HepG2 (cell line): Measurements from ENCODE around the gene NELFB. TPM values are rescaled to one million over a fixed set of nuclear protein-coding genes. Genes with fewer than 3 reads are reported as not detected.

Experiments used
- EED ChIP-seq: sonication (generic); formaldehyde crosslinking; IDR thresholded peaks from 2 replicates; pipeline ENCODE4 v1.5.0; 2020; ENCODE audit warnings: mild to moderate bottlenecking, missing genetic modification reagents
- FOXP1 ChIP-seq, 2 experiments: fragments of 450-650 bp in 1 of 2; IDR thresholded peaks; 2 replicates each; pipeline ENCODE4 v1.6.1; 2017 to 2018; ENCODE audit warnings: antibody characterized with exemption in 1 of 2
- HMG20B ChIP-seq: conservative IDR thresholded peaks from 2 replicates; pipeline ENCODE4 v1.6.1; 2016; ENCODE audit warnings: missing genetic modification reagents, missing compliant biosample characterization
- NFYB ChIP-seq: sonication (generic); formaldehyde crosslinking; IDR thresholded peaks from 2 replicates; pipeline ENCODE4 v1.4.0; 2020; ENCODE audit warnings: missing genetic modification reagents
- POGZ ChIP-seq: sonication (generic); formaldehyde crosslinking; IDR thresholded peaks from 2 replicates; pipeline ENCODE4 v1.4.0; 2020; ENCODE audit warnings: mild to moderate bottlenecking, missing genetic modification reagents
- RBFOX2 ChIP-seq: fragments of 200-400 bp; formaldehyde crosslinking; IDR thresholded peaks from 2 replicates; pipeline ENCODE4 v1.6.1; 2017; ENCODE audit warnings: low read depth, mild to moderate bottlenecking, low read length
- RBM22 ChIP-seq: fragments of 200-400 bp; formaldehyde crosslinking; optimal IDR thresholded peaks from 2 replicates; pipeline ENCODE3; 2017; ENCODE audit warnings: mild to moderate bottlenecking, low read length, moderate library complexity
- REL ChIP-seq: sonication (generic); formaldehyde crosslinking; conservative IDR thresholded peaks from 2 replicates; pipeline ENCODE4 v1.8.0; 2022; ENCODE audit warnings: mild to moderate bottlenecking, missing genetic modification reagents, moderate library complexity
- RFXANK ChIP-seq: IDR thresholded peaks from 2 replicates; pipeline ENCODE4 v1.6.1; 2016
- SAP130 ChIP-seq: IDR thresholded peaks from 2 replicates; pipeline ENCODE4 v1.6.1; 2016; ENCODE audit warnings: low read depth
- SKI ChIP-seq: fragments of 450-650 bp; IDR thresholded peaks from one replicate; pipeline ENCODE4 v1.6.1; 2018; ENCODE audit warnings: mild to moderate bottlenecking; ENCODE audit not compliant: partially characterized antibody
- SP1 ChIP-seq, 2 experiments: fragments of 450-650 bp in 1 of 2; sonication (generic) in 1 of 2; formaldehyde crosslinking in 1 of 2; IDR thresholded peaks; 2 replicates each; pipeline versions ENCODE4 v1.4.0 to v1.6.1; 2016 to 2020; ENCODE audit warnings: missing genetic modification reagents in 1 of 2
- YEATS4 ChIP-seq: sonication (generic); formaldehyde crosslinking; IDR thresholded peaks from 2 replicates; pipeline ENCODE4 v1.4.0; 2020; ENCODE audit warnings: missing genetic modification reagents, borderline replicate concordance
- ZFP82 ChIP-seq: sonication (generic); formaldehyde crosslinking; IDR thresholded peaks from 2 replicates; pipeline ENCODE4 v1.5.1; 2020; ENCODE audit warnings: mild to moderate bottlenecking, missing genetic modification reagents, borderline replicate concordance
- ZKSCAN8 ChIP-seq: IDR thresholded peaks from 2 replicates; pipeline ENCODE4 v1.6.1; 2016; ENCODE audit warnings: borderline replicate concordance, missing genetic modification reagents, missing compliant biosample characterization
- ZNF629 ChIP-seq: sonication (generic); formaldehyde crosslinking; conservative IDR thresholded peaks from 2 replicates; pipeline ENCODE4 v1.5.0; 2020; ENCODE audit warnings: missing genetic modification reagents
- ZNF768 ChIP-seq: sonication (generic); formaldehyde crosslinking; IDR thresholded peaks from 2 replicates; pipeline ENCODE4 v1.4.0; 2020; ENCODE audit warnings: missing genetic modification reagents
- ZSCAN25 ChIP-seq: sonication (generic); formaldehyde crosslinking; IDR thresholded peaks from 2 replicates; pipeline ENCODE4 v1.8.0; 2022; ENCODE audit warnings: mild to moderate bottlenecking, missing genetic modification reagents
- polyA plus RNA-seq, 8 experiments: library from polyadenylated mRNA; depleted of rRNA in 3 of 8; stranded (reverse) in 7 of 8; unstranded in 1 of 8; fragments of >200 nt; fragmentation: Illumina TruSeq in 4 of 8; extraction: Trizol in 4 of 8; gene quantifications; 2 replicates each; pipeline versions ENCODE4 v1.2.1 to v1.2.3, GENCODE V29; 2011 to 2016; ENCODE audit warnings: low read depth in 4 of 8, missing spikeins in 1 of 8, mixed read lengths in 1 of 8; ENCODE audit not compliant: insufficient read depth in 1 of 8
- total RNA-seq, 5 experiments: library from RNA; depleted of rRNA; stranded (reverse); fragments of >200 nt; fragmentation: Illumina TruSeq; extraction: Trizol; gene quantifications; 2 replicates each; pipeline ENCODE4 v1.2.3, GENCODE V29; 2016; ENCODE audit warnings: low read depth in 1 of 5
- TF ChIP-seq, protein P1 (sequence below): IDR thresholded peaks from 2 replicates; pipeline ENCODE4 v1.6.1; 2016; ENCODE audit warnings: missing compliant biosample characterization, missing genetic modification reagents, borderline replicate concordance
- TF ChIP-seq, protein P2 (sequence below): sonication (generic); formaldehyde crosslinking; IDR thresholded peaks from 2 replicates; pipeline ENCODE4 v1.5.1; 2020; ENCODE audit warnings: mild to moderate bottlenecking, missing genetic modification reagents, moderate library complexity
- TF ChIP-seq, protein P3 (sequence below): sonication (generic); formaldehyde crosslinking; IDR thresholded peaks from 2 replicates; pipeline ENCODE4 v1.5.0; 2020; ENCODE audit warnings: missing genetic modification reagents

Gene NELFB
- total and polyA plus RNA-seq, 2 of the 13 experiments (the other 11 are each of a cell fraction or from before 2014, with no cell fraction given): 26.5 to 45.8 TPM

DNA sequence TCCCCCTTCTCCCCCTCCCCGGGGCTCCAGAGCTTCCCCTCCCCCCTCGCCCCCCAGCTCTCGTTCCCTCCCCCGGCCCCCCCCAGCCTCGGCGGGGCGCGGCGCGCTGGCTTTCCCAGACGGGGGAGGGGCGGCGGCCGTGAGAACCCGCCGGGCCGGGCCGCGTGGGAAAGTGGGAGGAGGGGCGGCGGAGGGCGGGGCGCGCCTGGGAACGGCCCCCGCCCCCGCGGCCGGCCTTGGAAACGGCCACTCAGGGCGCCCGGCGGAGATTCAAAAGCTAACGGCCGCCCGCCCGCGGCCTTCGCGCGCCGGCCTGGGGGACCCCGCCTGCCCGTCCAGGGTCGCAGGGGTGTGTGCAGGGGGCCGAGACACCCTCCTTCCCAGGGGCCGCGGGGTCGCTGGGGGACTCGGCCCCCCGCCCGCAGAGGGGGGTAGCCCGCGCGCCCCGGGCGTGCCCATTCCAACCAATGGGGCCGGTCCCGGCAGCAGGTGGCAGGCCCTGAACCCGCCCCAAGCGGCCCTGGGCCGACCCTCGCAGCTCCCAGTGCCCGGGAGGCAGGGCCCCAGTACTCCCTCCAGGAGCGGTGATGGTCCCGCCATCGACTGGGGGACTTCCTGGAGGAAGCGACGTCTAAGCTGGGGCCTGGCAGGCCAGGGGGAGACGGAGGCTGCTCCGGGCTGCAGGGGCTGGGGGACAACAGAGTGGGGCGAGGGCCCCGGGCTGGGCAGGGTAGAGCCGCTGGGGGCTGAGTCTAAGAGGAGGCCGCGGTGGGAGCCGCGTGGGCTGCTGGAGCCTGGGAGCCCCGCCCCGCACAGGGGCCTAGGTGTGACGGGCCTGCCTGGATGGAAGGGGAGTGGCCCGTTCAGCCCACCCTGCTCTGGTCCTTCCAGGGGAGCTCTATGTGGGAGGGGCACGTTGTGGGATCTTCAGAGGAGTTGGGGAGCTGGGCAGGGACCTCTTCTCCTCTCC, 61.2 kb downstream of the NELFB start (continued):
- no peak for TF ChIP-seq FOXP1 (IDR thresholded peaks at IDR 0.05)
- no peak for TF ChIP-seq FOXP1 (CRISPR knock-in tag; IDR thresholded peaks at IDR 0.05)
- no peak for TF ChIP-seq RFXANK (CRISPR knock-in tag)
- TF ChIP-seq RBM22: no peak
- 0 out of 2 replicates have a peak, but pooled peaks have one; percentile 37 for TF ChIP-seq YEATS4 (CRISPR knock-in tag)
- TF ChIP-seq NFYB (CRISPR knock-in tag): 0 out of 2 replicates have a peak, but pooled peaks have one; percentile 23
- TF ChIP-seq ZNF768 (CRISPR knock-in tag): peak; percentile 23; the same call in 1 of the 2 replicates
- no peak for TF ChIP-seq SKI
- no peak for TF ChIP-seq REL (CRISPR knock-in tag)
- no peak for TF ChIP-seq POGZ (CRISPR knock-in tag)
- TF ChIP-seq EED (CRISPR knock-in tag): 0 out of 2 replicates have a peak, but pooled peaks have one; percentile 48
- TF ChIP-seq, protein P1, sequence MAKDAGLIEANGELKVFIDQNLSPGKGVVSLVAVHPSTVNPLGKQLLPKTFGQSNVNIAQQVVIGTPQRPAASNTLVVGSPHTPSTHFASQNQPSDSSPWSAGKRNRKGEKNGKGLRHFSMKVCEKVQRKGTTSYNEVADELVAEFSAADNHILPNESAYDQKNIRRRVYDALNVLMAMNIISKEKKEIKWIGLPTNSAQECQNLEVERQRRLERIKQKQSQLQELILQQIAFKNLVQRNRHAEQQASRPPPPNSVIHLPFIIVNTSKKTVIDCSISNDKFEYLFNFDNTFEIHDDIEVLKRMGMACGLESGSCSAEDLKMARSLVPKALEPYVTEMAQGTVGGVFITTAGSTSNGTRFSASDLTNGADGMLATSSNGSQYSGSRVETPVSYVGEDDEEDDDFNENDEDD (CRISPR knock-in tag): peak; percentile 40; the same call in 1 of the 2 replicates
- TF ChIP-seq, protein P2, sequence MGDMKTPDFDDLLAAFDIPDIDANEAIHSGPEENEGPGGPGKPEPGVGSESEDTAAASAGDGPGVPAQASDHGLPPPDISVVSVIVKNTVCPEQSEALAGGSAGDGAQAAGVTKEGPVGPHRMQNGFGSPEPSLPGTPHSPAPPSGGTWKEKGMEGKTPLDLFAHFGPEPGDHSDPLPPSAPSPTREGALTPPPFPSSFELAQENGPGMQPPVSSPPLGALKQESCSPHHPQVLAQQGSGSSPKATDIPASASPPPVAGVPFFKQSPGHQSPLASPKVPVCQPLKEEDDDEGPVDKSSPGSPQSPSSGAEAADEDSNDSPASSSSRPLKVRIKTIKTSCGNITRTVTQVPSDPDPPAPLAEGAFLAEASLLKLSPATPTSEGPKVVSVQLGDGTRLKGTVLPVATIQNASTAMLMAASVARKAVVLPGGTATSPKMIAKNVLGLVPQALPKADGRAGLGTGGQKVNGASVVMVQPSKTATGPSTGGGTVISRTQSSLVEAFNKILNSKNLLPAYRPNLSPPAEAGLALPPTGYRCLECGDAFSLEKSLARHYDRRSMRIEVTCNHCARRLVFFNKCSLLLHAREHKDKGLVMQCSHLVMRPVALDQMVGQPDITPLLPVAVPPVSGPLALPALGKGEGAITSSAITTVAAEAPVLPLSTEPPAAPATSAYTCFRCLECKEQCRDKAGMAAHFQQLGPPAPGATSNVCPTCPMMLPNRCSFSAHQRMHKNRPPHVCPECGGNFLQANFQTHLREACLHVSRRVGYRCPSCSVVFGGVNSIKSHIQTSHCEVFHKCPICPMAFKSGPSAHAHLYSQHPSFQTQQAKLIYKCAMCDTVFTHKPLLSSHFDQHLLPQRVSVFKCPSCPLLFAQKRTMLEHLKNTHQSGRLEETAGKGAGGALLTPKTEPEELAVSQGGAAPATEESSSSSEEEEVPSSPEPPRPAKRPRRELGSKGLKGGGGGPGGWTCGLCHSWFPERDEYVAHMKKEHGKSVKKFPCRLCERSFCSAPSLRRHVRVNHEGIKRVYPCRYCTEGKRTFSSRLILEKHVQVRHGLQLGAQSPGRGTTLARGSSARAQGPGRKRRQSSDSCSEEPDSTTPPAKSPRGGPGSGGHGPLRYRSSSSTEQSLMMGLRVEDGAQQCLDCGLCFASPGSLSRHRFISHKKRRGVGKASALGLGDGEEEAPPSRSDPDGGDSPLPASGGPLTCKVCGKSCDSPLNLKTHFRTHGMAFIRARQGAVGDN (CRISPR knock-in tag): peak; percentile 32; the same call in 1 of the 2 replicates
- TF ChIP-seq SAP130 (CRISPR knock-in tag): 0 out of 2 replicates have a peak, but pooled peaks have one; percentile 18
- TF ChIP-seq HMG20B (CRISPR knock-in tag): no peak
- TF ChIP-seq SP1 (IDR thresholded peaks at IDR 0.05): no peak
- no peak for TF ChIP-seq SP1 (CRISPR knock-in tag; IDR thresholded peaks at IDR 0.05)
- no peak for TF ChIP-seq ZFP82
- no peak for TF ChIP-seq ZKSCAN8 (CRISPR knock-in tag)
- peak; percentile 59; the same call in 1 of the 2 replicates for TF ChIP-seq ZSCAN25 (CRISPR knock-in tag)
- TF ChIP-seq RBFOX2: peak; percentile 17; the same call in 1 of the 2 replicates
- TF ChIP-seq, protein P3, sequence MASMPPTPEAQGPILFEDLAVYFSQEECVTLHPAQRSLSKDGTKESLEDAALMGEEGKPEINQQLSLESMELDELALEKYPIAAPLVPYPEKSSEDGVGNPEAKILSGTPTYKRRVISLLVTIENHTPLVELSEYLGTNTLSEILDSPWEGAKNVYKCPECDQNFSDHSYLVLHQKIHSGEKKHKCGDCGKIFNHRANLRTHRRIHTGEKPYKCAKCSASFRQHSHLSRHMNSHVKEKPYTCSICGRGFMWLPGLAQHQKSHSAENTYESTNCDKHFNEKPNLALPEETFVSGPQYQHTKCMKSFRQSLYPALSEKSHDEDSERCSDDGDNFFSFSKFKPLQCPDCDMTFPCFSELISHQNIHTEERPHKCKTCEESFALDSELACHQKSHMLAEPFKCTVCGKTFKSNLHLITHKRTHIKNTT (CRISPR knock-in tag): no peak
- TF ChIP-seq ZNF629 (CRISPR knock-in tag): no peak
